Gastrocnemius medialis (tissue), 4 donors: Measurements from ENCODE around the gene NCOA6. TPM values are rescaled to one million over a fixed set of nuclear protein-coding genes. Genes with fewer than 3 reads are reported as not detected.

Source experiments
- ATAC-seq, 2 donors: fragments of 150-250 bp; one replicate each; pipeline ENCODE4 v1.9.1; 2016
- DNase-seq, 2 donors: peaks; one replicate each; pipeline ENCODE4 v3.0.0-alpha.2; 2019
- H3K27ac ChIP-seq, 4 donors: fragments of 200-600 bp; sonication (generic); 1 replicate in 1 of 4; 2 replicates in 3 of 4; pipeline ENCODE4 v1.5.1; 2016 to 2018; ENCODE audit warnings: mild to moderate bottlenecking in 2 of 4, moderate library complexity in 1 of 4
- H3K27me3 ChIP-seq, 3 donors: fragments of 200-600 bp; sonication (generic) in 2 of 3; 1 replicate in 1 of 3; 2 replicates in 2 of 3; pipeline versions ENCODE4 v1.5.1 to v1.6.0; 2016 to 2019; ENCODE audit warnings: mild to moderate bottlenecking in 1 of 3, moderate library complexity in 1 of 3
- H3K36me3 ChIP-seq, 2 donors: fragments of 200-600 bp; sonication (generic) in 1 of 2; one replicate each; pipeline ENCODE4 v1.5.1; 2017 to 2018
- H3K4me1 ChIP-seq, 2 donors: fragments of 200-600 bp; sonication (generic) in 1 of 2; one replicate each; pipeline ENCODE4 v1.5.1; 2016 to 2017; ENCODE audit warnings: mild to moderate bottlenecking in 2 of 2
- H3K4me3 ChIP-seq, 4 donors: fragments of 200-600 bp; sonication (generic) in 3 of 4; 1 replicate in 1 of 4; 2 replicates in 3 of 4; pipeline ENCODE4 v1.5.1; 2016 to 2019; ENCODE audit warnings: mild to moderate bottlenecking in 2 of 4
- H3K9me3 ChIP-seq, 3 donors: fragments of 200-600 bp; sonication (generic) in 2 of 3; 1 replicate in 1 of 3; 2 replicates in 2 of 3; pipeline ENCODE4 v1.5.1; 2016 to 2019
- CTCF ChIP-seq, 5 experiments: fragments of 450-650 bp in 3 of 5; fragments of 200-600 bp in 2 of 5; sonication (generic) in 2 of 5; IDR thresholded peaks in 4 of 5; conservative IDR thresholded peaks in 1 of 5; 1 replicate in 4 of 5; 2 replicates in 1 of 5; pipeline ENCODE4 v1.5.1; 2016 to 2019; ENCODE audit warnings: antibody characterized with exemption in 5 of 5, mild to moderate bottlenecking in 3 of 5, moderate library complexity in 3 of 5
- POLR2A ChIP-seq, 2 donors: fragments of 450-650 bp; IDR thresholded peaks; one replicate each; pipeline ENCODE4 v1.6.1; 2017; ENCODE audit warnings: antibody characterized with exemption in 2 of 2, mild to moderate bottlenecking in 2 of 2, moderate library complexity in 2 of 2
- in situ Hi-C, 4 donors: fragments of 200-750 bp; cut with MboI; loops; one replicate each; pipeline versions ENCODE4 v1.15.0 to v1.8.0; 2017; ENCODE audit warnings: low sequenced_read_pairs in 4 of 4
- intact Hi-C: fragments of 100-400 bp; cut with DNase I; formaldehyde crosslinking; loops from one replicate; pipeline ENCODE4 v1.15.1; 2023; ENCODE audit warnings: low total_unique reads
- total RNA-seq, 4 donors: library from RNA; depleted of rRNA; stranded (reverse); fragments of >200 nt; gene quantifications; one replicate each; pipeline versions ENCODE4 v1.1.0 to v1.2.3, GENCODE V29; 2016

Gene NCOA6
- total RNA-seq, 4 donors from 2014 or later = 10.9 to 12.7 (median 11.6) TPM

- intact Hi-C loops (no loop called here), in situ Hi-C loops (no loop called here)
- DNase-seq = no peak
- TF ChIP-seq POLR2A (IDR thresholded peaks at IDR 0.05) = no peak
- TF ChIP-seq CTCF (IDR thresholded peaks at IDR 0.05 in 4 of 5, conservative IDR thresholded peaks at IDR 0.05 in 1 of 5) = no peak
- no peaks in the 10 kb centered on the region for H3K9me3 ChIP-seq
- no peaks in the 10 kb centered on the region for H3K27me3 ChIP-seq
- no peaks in the 10 kb centered on the region for H3K36me3 ChIP-seq
- H3K4me1 ChIP-seq = peaks cover 0 to 4% of the 10 kb centered on the region in 2 donors
- no peak overlapping the region for H3K27ac ChIP-seq
- ATAC-seq = no peak
- H3K4me3 ChIP-seq = no peak overlapping the region
Measured at GRCh38 chr20:34806255-34806654, 19.2 kb downstream of the NCOA6 start.

- in situ Hi-C loops = no loop called here
- Histone ChIP-seq H3K36me3 (no peaks in the 10 kb centered on the region), H3K4me1 (peaks cover 24 to 40% of the 10 kb centered on the region in 2 donors), H3K27me3 (no peaks in the 10 kb centered on the region), H3K4me3 (no peak overlapping the region), H3K27ac (no peak overlapping the region), H3K9me3 (no peaks in the 10 kb centered on the region)
- DNase-seq = no peak
- intact Hi-C loops = no loop called here
- ATAC-seq = no peak
- TF ChIP-seq CTCF (IDR thresholded peaks at IDR 0.05 in 4 of 5, conservative IDR thresholded peaks at IDR 0.05 in 1 of 5) (no peak), POLR2A (IDR thresholded peaks at IDR 0.05) (no peak)
Measured at GRCh38 chr20:34798871-34799270, 26.6 kb downstream of the NCOA6 start.

GRCh38 chr20:34798328-34798727 lies 27.1 kb downstream of the NCOA6 start:
- no peaks in the 10 kb centered on the region for H3K9me3 ChIP-seq
- no peak for TF ChIP-seq CTCF (IDR thresholded peaks at IDR 0.05 in 4 of 5, conservative IDR thresholded peaks at IDR 0.05 in 1 of 5)
- no peak overlapping the region for H3K4me3 ChIP-seq
- intact Hi-C loops (no loop called here), in situ Hi-C loops (no loop called here)
- H3K36me3 ChIP-seq = no peaks in the 10 kb centered on the region
- H3K27me3 ChIP-seq = no peaks in the 10 kb centered on the region
- H3K4me1 ChIP-seq = peaks cover 26 to 45% of the 10 kb centered on the region in 2 donors
- ATAC-seq (peak in 1 of 2 donors; percentile 23), DNase-seq (no peak)
- H3K27ac ChIP-seq = peak overlapping the region in 1 of 4 donors; percentile 12

- no peaks in the 10 kb centered on the region for H3K36me3 ChIP-seq
- H3K4me1 ChIP-seq = peaks cover 37 to 55% of the 10 kb centered on the region in 2 donors
- H3K9me3 ChIP-seq = no peaks in the 10 kb centered on the region
- H3K27ac ChIP-seq = peak overlapping the region in 1 of 4 donors; percentile 12
- in situ Hi-C loops = no loop called here
- DNase-seq = no peak
- H3K4me3 ChIP-seq = no peak overlapping the region
- TF ChIP-seq POLR2A (IDR thresholded peaks at IDR 0.05) (no peak), CTCF (IDR thresholded peaks at IDR 0.05 in 4 of 5, conservative IDR thresholded peaks at IDR 0.05 in 1 of 5) (no peak)
- no peaks in the 10 kb centered on the region for H3K27me3 ChIP-seq
- intact Hi-C loops = no loop called here
- ATAC-seq = peak in 1 of 2 donors; percentile 68
Measured at GRCh38 chr20:34797012-34797995, 28.1 kb downstream of the NCOA6 start.
